Activated CD4-positive, CD25-positive, alpha-beta regulatory T cell (primary cell): Measurements from ENCODE around the gene MAGI1.

Experiments used
- DNase-seq, 4 experiments: peaks; one replicate each; lab custom pipeline; 2025; lab: John Stamatoyannopoulos, UW

Gene MAGI1

DNA sequence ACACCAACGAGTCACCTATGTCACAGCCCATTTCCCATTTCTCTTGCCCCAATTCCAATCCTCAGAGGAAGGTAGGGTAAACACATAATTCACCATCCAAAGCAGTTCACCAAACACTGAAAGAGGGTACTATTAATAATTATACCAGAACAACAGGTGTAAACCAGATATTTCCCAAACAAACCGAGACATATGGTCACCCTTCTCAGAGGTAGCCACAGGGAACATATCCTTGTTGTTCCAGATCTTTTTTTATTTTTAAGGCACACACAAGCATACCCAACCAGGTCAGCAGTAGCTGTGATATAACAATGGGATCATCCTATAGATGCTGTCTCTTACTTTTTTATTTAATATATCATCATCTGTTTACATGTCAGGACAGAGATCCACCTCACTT is 24.7 kb downstream of the MAGI1 start:
- DNase-seq = no peak

DNA sequence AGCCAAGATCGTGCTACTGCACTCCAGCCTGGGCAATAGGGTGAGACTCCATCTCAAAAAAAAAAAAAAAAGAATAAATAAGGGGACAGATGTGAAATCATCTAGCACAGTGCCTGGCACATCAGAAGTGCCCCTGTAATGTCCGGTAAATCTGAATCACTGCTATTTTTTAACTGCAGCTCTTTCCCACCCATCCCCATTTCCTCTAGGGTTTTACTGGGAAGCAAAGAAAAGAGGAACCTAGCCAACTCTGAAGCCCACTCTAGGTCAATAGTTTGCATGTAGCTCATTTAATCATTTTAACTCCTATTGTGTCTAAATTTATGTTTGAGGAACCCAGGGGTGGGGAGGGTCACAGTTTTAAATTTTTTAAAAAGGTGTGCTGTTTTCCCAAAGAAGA is 26.0 kb downstream of the MAGI1 start:
- DNase-seq = no peak

DNA sequence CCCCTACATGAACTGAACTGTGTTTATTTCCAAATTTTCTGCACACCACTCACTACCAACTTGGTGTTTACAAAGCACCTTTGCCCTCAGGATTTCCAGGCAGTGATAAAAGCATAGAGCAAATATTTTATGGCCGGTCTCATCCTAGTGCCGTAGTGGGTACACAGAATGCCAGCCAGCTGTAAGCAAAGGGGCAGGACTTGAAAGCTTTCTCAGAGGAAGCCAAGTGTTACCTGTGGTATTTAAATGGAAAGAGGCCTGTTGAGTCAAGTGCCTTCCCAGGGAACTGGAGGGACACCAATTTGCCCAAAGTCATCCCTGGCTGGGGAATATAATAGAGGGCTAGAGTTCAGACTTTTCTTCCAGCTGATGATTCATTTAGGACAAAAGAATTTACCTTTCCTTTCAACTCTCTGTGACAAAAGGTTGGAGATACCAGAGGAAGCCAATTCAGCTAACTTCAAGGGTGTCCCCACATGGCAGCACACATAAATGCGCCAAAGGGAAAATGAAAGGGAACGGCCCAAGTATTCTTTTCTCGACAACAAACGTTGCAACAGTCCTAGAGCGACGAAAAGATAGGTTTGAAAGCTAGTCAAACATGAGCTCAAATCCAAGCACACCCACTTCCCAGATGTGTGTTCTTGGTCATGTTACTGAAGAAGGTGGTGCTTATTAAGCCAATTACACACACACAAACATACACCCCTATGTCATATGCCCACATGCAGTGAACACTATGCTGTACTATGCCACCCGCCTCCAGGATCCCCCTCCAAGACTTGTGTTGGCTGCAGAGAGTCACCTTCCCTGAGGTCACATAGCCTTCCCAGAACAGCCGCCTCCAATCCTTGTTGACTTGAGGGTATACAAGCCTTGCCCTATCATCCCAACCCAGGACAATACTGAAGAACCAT is 27.7 kb downstream of the MAGI1 start:
- no peak for DNase-seq

- DNase-seq = no peak
These were observed 28.4 kb downstream of the MAGI1 start for GRCh38 chr3:66010348-66010738.

GRCh38 chr3:66004244-66004643 is 34.5 kb downstream of the MAGI1 start:
- DNase-seq = no peak

DNA sequence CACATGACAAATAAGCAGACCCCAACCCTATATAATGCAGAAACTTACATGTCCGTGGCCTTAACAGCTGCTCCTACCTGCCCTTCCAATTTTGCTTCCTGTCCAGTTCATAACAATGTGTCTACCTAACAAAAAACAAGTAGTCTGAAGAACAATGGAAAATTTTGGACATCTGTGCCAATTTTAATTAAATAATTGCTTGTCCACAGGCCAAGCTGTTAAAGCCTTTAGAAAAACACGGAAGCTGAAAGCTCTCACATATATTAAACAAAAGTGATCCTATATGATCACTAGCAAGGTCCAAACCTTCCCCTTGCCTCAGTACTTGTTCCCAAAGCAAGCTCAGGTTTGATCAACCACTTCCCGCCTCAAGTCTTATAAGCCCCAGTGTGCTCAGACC is 37.1 kb downstream of the MAGI1 start:
- DNase-seq = no peak

GRCh38 chr3:66000506-66000905 is 38.2 kb downstream of the MAGI1 start:
- DNase-seq = no peak

DNA sequence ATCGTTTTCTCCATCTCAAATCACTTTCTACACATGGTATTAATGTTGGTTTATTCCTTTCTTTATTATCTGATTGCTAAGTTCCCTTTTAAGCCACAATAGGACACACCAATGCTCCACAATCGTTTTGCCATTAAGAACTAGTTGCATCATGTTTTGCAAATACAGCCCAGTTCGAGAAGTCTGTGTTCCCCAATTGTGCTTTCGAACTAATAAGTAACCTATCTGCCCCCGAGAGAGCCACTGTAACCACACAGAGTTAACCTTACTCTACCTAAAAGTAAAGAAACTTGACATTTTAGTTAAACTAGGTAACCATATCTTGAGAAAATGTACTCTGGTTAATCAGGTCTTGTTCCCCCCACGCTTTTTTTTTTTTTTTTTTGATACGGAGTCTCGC is 39.1 kb downstream of the MAGI1 start:
- DNase-seq = no peak

DNA sequence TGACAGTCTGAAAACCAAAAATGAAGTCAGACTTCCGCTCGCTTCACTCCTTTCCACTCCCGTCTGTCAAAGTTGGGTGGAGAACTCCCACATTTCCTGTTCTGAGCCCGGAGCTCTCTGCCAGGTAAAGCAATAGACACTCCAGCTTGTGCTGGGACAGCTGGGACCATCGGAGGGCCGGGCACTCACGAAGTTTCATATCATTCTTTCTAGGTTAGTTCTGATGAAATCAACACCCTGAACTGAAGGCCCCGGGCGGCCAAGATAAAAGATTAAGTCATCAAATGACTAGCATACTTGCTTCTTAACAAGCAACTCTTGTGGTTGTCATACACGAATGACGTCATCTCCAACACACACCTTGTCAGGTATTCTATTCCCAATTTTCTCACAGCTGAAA is 42.1 kb downstream of the MAGI1 start:
- no peak for DNase-seq

GRCh38 chr3:65995515-65995914 is 43.2 kb downstream of the MAGI1 start:
- DNase-seq = no peak

- DNase-seq = no peak
These were observed 43.7 kb downstream of the MAGI1 start for GRCh38 chr3:65995030-65995429.

DNA sequence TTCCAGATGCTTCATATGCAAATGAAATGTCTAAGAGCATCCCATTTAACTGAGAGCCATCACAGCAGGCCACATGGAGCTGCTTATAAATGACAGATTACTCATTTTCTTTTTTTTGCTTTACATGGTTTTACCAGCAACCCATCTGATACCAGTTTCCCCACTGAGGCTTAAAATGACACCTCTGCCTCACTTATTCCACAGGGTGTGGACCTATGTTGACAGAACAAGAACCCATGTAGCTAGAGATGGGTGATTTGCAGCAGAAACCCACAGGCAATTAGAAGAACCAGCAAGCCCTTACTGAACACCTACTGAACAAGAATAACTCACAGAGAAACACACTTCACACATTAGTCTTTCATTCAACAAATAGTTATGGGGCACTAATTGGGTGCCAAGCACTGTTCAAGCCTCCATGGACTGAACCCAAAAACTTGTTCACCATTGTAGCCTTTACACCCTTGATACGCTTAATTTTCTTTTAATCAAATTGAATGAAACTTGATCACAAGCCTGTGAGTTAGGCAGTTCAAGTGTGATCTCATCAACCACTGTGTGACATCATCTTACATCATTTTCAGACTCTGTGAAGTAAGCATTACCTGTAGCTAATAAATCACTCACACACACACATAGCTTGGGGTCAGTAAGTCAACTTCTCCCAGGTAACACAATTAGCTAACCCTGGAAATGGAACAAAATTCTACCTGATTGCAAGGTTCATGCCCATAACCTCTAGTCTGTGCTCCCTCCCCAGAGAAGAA is 45.4 kb downstream of the MAGI1 start:
- no peak for DNase-seq

GRCh38 chr3:65992106-65992505 is 46.6 kb downstream of the MAGI1 start:
- DNase-seq = no peak

- DNase-seq = no peak
These were observed 50.1 kb downstream of the MAGI1 start for GRCh38 chr3:65988411-65989180.

- no peak for DNase-seq
These were observed 52.4 kb downstream of the MAGI1 start for GRCh38 chr3:65986285-65986684.

DNA sequence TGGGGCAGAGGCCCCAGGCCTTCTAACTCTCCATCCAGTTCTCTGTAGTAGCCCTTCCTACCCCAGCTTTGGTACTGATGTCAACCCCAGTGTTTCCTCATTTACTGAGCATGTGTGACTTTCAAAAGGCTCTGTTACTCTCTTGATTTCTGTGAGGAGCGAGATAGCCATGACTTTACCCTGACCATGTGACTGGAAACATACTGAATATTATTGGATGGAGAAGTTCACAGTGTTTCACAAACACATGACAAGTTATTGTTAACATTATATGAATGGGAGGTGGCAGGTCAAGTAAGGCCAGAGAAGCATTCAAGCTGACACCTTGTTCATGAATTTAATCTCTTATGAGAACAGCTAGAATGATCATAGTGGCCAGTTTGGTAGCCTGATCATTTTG is 53.7 kb downstream of the MAGI1 start:
- no peak for DNase-seq

- no peak for DNase-seq
These were observed 55.6 kb downstream of the MAGI1 start for GRCh38 chr3:65983100-65983499.

- no peak for DNase-seq
These were observed 59.0 kb downstream of the MAGI1 start for GRCh38 chr3:65979731-65980130.

DNA sequence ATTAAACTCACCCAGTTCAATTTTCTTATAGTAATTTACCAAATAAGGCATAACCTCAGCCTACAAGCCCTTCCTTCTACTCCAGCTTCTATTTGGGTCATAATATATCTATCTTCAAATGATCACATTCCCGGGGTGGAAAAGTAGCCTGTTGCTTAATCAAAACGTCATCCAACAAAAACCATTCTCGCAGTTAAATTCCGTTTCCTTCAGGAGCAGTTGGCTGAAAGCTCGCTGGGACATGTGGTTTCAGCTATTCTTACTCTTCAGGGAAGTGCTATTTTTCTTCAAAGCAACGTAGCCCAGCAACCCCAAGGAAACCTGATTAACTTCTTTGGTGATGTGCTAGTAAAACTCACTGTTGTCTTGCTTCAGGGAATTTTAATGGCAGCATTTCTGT is 59.6 kb downstream of the MAGI1 start:
- DNase-seq = no peak

DNA sequence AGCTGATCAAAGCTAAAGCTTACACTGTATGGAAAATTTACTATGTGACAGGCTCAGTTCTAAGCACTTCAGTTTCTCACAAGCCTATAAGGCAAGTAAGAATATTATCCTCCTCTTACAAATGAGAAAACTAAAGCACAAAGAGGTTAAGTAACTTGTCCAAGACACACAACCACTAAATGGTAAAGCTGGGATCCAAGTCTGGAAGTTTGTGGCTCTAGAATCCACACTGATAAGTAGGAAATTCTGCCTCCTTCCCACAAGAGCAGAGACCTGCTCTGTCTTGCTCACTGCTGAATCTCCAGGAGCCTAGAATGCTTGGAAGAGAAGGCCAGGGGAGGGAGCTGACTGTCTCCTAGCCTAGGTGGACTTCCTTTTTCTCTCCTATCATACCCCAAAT is 60.6 kb downstream of the MAGI1 start:
- no peak for DNase-seq

DNA sequence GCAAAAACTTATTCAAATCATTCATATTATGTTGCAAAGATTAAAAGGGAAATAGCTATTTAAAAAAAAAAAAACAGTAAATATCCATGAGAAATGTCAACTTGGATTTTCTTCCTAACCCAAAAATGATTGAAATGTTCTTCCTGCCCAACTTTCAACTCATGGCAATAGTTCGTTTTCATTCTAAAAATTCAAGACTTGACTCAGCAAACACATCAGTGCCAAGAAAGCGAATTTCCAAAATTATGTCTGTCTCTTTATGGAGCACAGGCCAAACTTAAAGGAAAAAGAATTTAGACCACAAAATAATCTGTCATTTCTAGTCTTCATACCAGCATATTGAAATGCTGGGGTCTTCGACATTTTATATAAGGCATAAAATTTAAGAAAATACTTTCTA is 63.7 kb downstream of the MAGI1 start:
- DNase-seq = no peak

DNA sequence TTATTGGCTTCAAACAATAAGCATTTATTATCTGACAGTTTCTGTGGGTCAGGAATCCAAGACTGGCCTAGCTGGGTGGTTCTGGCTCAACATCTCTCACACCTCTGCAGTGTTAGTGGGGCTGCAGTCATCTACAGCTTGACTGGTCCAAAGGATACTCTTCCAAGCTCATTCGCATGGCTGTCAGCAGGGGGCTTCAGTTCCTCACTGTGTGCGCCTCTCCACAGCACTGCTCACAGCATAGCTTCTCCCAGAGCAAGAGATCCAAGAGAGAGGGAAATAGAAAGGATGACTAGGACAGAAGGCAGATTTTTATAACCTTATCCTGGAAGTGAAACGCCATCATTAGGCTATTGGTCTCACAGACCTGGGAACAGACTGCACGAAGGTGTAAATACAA is 64.2 kb downstream of the MAGI1 start:
- no peak for DNase-seq

DNA sequence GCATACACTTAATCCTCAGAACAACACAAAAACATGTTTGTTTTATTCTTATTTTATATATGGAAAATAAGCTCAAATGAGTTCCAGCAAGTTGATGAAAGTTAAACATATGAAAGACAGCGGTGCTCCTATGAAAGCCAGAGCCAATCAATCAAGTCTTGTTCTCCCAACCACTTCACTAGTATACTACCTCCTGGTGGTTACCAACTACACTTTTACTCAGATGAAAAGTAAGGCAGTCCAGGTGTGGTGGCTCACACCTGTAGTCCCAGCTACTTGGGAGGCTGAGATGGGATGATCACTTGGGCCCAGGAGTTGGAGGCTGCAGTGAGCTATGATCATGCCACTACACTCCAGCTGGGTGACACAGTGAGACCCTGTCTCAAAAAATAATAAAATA is 66.0 kb downstream of the MAGI1 start:
- no peak for DNase-seq
